IgD-negative memory B cell (primary cell): ENCODE data around the gene LNP1. TPM values are rescaled to one million over a fixed set of nuclear protein-coding genes. Genes with fewer than 3 reads are reported as not detected.

ENCODE experiments used
- H3K27ac Mint-ChIP-seq, 3 donors: one replicate each; pipeline ENCODE4 v1.8.0; 2020 to 2022; ENCODE audit warnings: mild to moderate bottlenecking in 3 of 3, mixed read lengths in 3 of 3, moderate library complexity in 1 of 3
- H3K27me3 Mint-ChIP-seq: one replicate; pipeline ENCODE4 v1.8.0; 2021; ENCODE audit warnings: mixed read lengths
- H3K36me3 Mint-ChIP-seq: one replicate; pipeline ENCODE4 v1.8.0; 2020; ENCODE audit warnings: mild to moderate bottlenecking, mixed read lengths
- H3K4me1 Mint-ChIP-seq, 3 donors: one replicate each; pipeline ENCODE4 v1.8.0; 2020 to 2022; ENCODE audit warnings: mixed read lengths in 3 of 3, mild to moderate bottlenecking in 1 of 3
- H3K4me3 Mint-ChIP-seq, 4 donors: one replicate each; pipeline ENCODE4 v1.8.0; 2020 to 2022; ENCODE audit warnings: mild to moderate bottlenecking in 4 of 4, mixed read lengths in 4 of 4, moderate library complexity in 3 of 4
- H3K9me3 Mint-ChIP-seq, 3 donors: one replicate each; pipeline ENCODE4 v1.8.0; 2020 to 2021; ENCODE audit warnings: mixed read lengths in 3 of 3, mild to moderate bottlenecking in 1 of 3
- polyA plus RNA-seq: library from polyadenylated mRNA; unstranded; fragments of 300-500 nt; fragmentation: Illumina TruSeq; gene quantifications from one replicate; pipeline ENCODE4 v1.2.3, GENCODE V29; 2021

Gene LNP1
- polyA plus RNA-seq, 1 donor from 2014 or later, result 0.88 TPM

- Mint-ChIP-seq H3K36me3 (peaks cover 11% of the 10 kb centered on the region), H3K27me3 (no peaks in the 10 kb centered on the region), H3K4me1 (peaks cover 0 to 10% (median 7%) of the 10 kb centered on the region in 3 donors), H3K27ac (no peak overlapping the region), H3K4me3 (no peak overlapping the region), H3K9me3 (peaks cover 0 to 22% (median 8%) of the 10 kb centered on the region in 3 donors)
These were observed 6.7 kb downstream of the LNP1 start for GRCh38 chr3:100407977-100408532.

- Mint-ChIP-seq H3K4me3 (no peak overlapping the region), H3K27ac (no peak overlapping the region), H3K27me3 (no peaks in the 10 kb centered on the region), H3K36me3 (peaks cover 13% of the 10 kb centered on the region), H3K9me3 (peaks cover 0 to 22% (median 6%) of the 10 kb centered on the region in 3 donors), H3K4me1 (no peaks in the 10 kb centered on the region)
These were observed 10.0 kb downstream of the LNP1 start for GRCh38 chr3:100411091-100411982.

GRCh38 chr3:100412912-100413590 lies 11.7 kb downstream of the LNP1 start:
- no peak overlapping the region for H3K27ac Mint-ChIP-seq
- no peak overlapping the region for H3K4me3 Mint-ChIP-seq

GRCh38 chr3:100413613-100414012 lies 12.3 kb downstream of the LNP1 start:
- Mint-ChIP-seq H3K4me3 (no peak overlapping the region), H3K27ac (no peak overlapping the region), H3K4me1 (peaks cover 0 to 1% (median 0%) of the 10 kb centered on the region in 3 donors), H3K36me3 (peaks cover 8% of the 10 kb centered on the region), H3K9me3 (peaks cover 0 to 8% (median 2%) of the 10 kb centered on the region in 3 donors), H3K27me3 (no peaks in the 10 kb centered on the region)

More at GRCh38 chr3:100412912-100413590, 11.7 kb downstream of the LNP1 start:
- H3K27me3 Mint-ChIP-seq, result no peaks in the 10 kb centered on the region
- H3K9me3 Mint-ChIP-seq, result peaks cover 0 to 8% (median 2%) of the 10 kb centered on the region in 3 donors
- H3K4me1 Mint-ChIP-seq, result no peaks in the 10 kb centered on the region
- peaks cover 6% of the 10 kb centered on the region for H3K36me3 Mint-ChIP-seq

- peaks cover 9% of the 10 kb centered on the region for H3K36me3 Mint-ChIP-seq
- peaks cover 0 to 6% (median 2%) of the 10 kb centered on the region in 3 donors for H3K9me3 Mint-ChIP-seq
- H3K4me1 Mint-ChIP-seq, result peaks cover 2 to 5% (median 3%) of the 10 kb centered on the region in 3 donors
- H3K27ac Mint-ChIP-seq, result no peak overlapping the region
- H3K27me3 Mint-ChIP-seq, result no peaks in the 10 kb centered on the region
- no peak overlapping the region for H3K4me3 Mint-ChIP-seq
These were observed 14.8 kb downstream of the LNP1 start for GRCh38 chr3:100416176-100416575.

GRCh38 chr3:100416863-100417262 lies 15.5 kb downstream of the LNP1 start:
- H3K27ac Mint-ChIP-seq, result no peak overlapping the region
- H3K4me1 Mint-ChIP-seq, result peaks cover 2 to 5% (median 3%) of the 10 kb centered on the region in 3 donors
- H3K36me3 Mint-ChIP-seq, result peaks cover 9% of the 10 kb centered on the region
- H3K4me3 Mint-ChIP-seq, result no peak overlapping the region
- H3K9me3 Mint-ChIP-seq, result peaks cover 0 to 4% (median 2%) of the 10 kb centered on the region in 3 donors
- H3K27me3 Mint-ChIP-seq, result no peaks in the 10 kb centered on the region

GRCh38 chr3:100419406-100419805 lies 18.1 kb downstream of the LNP1 start:
- H3K4me3 Mint-ChIP-seq, result no peak overlapping the region
- H3K27ac Mint-ChIP-seq, result no peak overlapping the region
- no peaks in the 10 kb centered on the region for H3K27me3 Mint-ChIP-seq
- peaks cover 2 to 5% (median 3%) of the 10 kb centered on the region in 3 donors for H3K4me1 Mint-ChIP-seq
- peaks cover 3% of the 10 kb centered on the region for H3K36me3 Mint-ChIP-seq
- no peaks in the 10 kb centered on the region for H3K9me3 Mint-ChIP-seq

- Mint-ChIP-seq H3K4me1 (peaks cover 2 to 5% (median 3%) of the 10 kb centered on the region in 3 donors), H3K4me3 (no peak overlapping the region), H3K27me3 (no peaks in the 10 kb centered on the region), H3K27ac (no peak overlapping the region), H3K36me3 (peaks cover 3% of the 10 kb centered on the region), H3K9me3 (no peaks in the 10 kb centered on the region)
These were observed 19.5 kb downstream of the LNP1 start for GRCh38 chr3:100420885-100421284.

GRCh38 chr3:100423611-100424010 lies 22.3 kb downstream of the LNP1 start:
- Mint-ChIP-seq H3K27ac (no peak overlapping the region), H3K4me3 (no peak overlapping the region), H3K4me1 (peaks cover under 1 to 5% (median 3%) of the 10 kb centered on the region in 3 donors), H3K9me3 (no peaks in the 10 kb centered on the region), H3K27me3 (no peaks in the 10 kb centered on the region), H3K36me3 (peaks cover under 1% of the 10 kb centered on the region)

GRCh38 chr3:100424261-100424660 lies 22.9 kb downstream of the LNP1 start:
- H3K4me3 Mint-ChIP-seq, result no peak overlapping the region
- H3K27me3 Mint-ChIP-seq, result no peaks in the 10 kb centered on the region
- H3K4me1 Mint-ChIP-seq, result peaks cover 0 to 4% (median 2%) of the 10 kb centered on the region in 3 donors
- no peak overlapping the region for H3K27ac Mint-ChIP-seq
- no peaks in the 10 kb centered on the region for H3K9me3 Mint-ChIP-seq
- H3K36me3 Mint-ChIP-seq, result no peaks in the 10 kb centered on the region

GRCh38 chr3:100425316-100425715 lies 24.0 kb downstream of the LNP1 start:
- Mint-ChIP-seq H3K36me3 (no peaks in the 10 kb centered on the region), H3K27me3 (no peaks in the 10 kb centered on the region), H3K9me3 (no peaks in the 10 kb centered on the region), H3K4me3 (no peak overlapping the region), H3K27ac (no peak overlapping the region), H3K4me1 (no peaks in the 10 kb centered on the region)

GRCh38 chr3:100426067-100426682 lies 24.8 kb downstream of the LNP1 start:
- Mint-ChIP-seq H3K27ac (no peak overlapping the region), H3K4me3 (no peak overlapping the region), H3K36me3 (no peaks in the 10 kb centered on the region), H3K27me3 (no peaks in the 10 kb centered on the region), H3K9me3 (no peaks in the 10 kb centered on the region), H3K4me1 (no peaks in the 10 kb centered on the region)

- Mint-ChIP-seq H3K4me3 (no peak overlapping the region), H3K4me1 (peaks cover 0 to 2% (median 0%) of the 10 kb centered on the region in 3 donors), H3K36me3 (no peaks in the 10 kb centered on the region), H3K27me3 (no peaks in the 10 kb centered on the region), H3K27ac (no peak overlapping the region), H3K9me3 (no peaks in the 10 kb centered on the region)
These were observed 26.4 kb downstream of the LNP1 start for GRCh38 chr3:100427699-100428098.

GRCh38 chr3:100429187-100429716 lies 27.9 kb downstream of the LNP1 start:
- no peak overlapping the region for H3K4me3 Mint-ChIP-seq
- peaks cover 0 to 2% (median 0%) of the 10 kb centered on the region in 3 donors for H3K4me1 Mint-ChIP-seq
- peaks cover 0 to 2% (median 0%) of the 10 kb centered on the region in 3 donors for H3K9me3 Mint-ChIP-seq
- H3K27me3 Mint-ChIP-seq, result no peaks in the 10 kb centered on the region
- no peak overlapping the region for H3K27ac Mint-ChIP-seq
- H3K36me3 Mint-ChIP-seq, result peaks cover 3% of the 10 kb centered on the region
